ENCODE data around the gene NIPBL.

DNA sequence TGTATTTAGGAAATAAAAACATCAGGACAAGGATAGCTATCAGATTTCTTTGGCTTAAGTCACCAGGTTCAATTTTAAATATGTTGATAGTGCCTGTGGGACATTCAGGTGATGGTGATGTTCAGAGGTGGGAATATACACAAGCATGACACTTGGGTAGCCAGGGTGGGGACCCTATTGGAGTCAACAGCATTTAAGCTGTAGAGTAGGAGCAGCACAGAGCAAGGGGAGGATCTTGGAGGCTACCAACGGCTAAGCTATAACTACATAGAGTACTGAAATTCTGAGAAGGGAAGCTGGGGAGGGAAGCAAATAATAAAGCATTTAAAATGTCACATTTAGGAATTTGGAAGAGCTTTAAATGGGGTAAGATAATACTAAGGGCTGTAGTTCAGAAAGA is 194.9 kb downstream of the NIPBL start:
- TF ChIP-seq, protein P1, sequence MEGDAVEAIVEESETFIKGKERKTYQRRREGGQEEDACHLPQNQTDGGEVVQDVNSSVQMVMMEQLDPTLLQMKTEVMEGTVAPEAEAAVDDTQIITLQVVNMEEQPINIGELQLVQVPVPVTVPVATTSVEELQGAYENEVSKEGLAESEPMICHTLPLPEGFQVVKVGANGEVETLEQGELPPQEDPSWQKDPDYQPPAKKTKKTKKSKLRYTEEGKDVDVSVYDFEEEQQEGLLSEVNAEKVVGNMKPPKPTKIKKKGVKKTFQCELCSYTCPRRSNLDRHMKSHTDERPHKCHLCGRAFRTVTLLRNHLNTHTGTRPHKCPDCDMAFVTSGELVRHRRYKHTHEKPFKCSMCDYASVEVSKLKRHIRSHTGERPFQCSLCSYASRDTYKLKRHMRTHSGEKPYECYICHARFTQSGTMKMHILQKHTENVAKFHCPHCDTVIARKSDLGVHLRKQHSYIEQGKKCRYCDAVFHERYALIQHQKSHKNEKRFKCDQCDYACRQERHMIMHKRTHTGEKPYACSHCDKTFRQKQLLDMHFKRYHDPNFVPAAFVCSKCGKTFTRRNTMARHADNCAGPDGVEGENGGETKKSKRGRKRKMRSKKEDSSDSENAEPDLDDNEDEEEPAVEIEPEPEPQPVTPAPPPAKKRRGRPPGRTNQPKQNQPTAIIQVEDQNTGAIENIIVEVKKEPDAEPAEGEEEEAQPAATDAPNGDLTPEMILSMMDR (IDR thresholded peaks at IDR 0.05 in 2 of 3, conservative IDR thresholded peaks at IDR 0.05 in 1 of 3; ENCODE audit: control insufficient read depth in 2 of 3, extremely low read depth in 1 of 3, insufficient read depth in 1 of 3, low read depth in 3 of 3, low read length in 3 of 3), result no peak
- no peak for TF ChIP-seq NFYB (IDR thresholded peaks at IDR 0.05; ENCODE audit: insufficient read depth, low read depth, low read length)
- no peak for TF ChIP-seq EZH2 (IDR thresholded peaks at IDR 0.05; ENCODE audit: borderline replicate concordance, control insufficient read depth, low read depth, low read length)
- no peak for TF ChIP-seq YY1 (IDR thresholded peaks at IDR 0.05; ENCODE audit: low read depth, low read length)
- no peak for TF ChIP-seq BRCA1 (IDR thresholded peaks at IDR 0.05; ENCODE audit: low read depth, low read length)
- no peak for TF ChIP-seq KDM1A (IDR thresholded peaks at IDR 0.05; ENCODE audit: borderline replicate concordance)
- no peak for TF ChIP-seq CEBPB (IDR thresholded peaks at IDR 0.05; ENCODE audit: borderline replicate concordance in 1 of 2, low read depth in 2 of 2, low read length in 2 of 2)
- TF ChIP-seq POLR2A (IDR thresholded peaks at IDR 0.05; ENCODE audit: low read depth, low read length), result no peak
- TF ChIP-seq, protein P2, sequence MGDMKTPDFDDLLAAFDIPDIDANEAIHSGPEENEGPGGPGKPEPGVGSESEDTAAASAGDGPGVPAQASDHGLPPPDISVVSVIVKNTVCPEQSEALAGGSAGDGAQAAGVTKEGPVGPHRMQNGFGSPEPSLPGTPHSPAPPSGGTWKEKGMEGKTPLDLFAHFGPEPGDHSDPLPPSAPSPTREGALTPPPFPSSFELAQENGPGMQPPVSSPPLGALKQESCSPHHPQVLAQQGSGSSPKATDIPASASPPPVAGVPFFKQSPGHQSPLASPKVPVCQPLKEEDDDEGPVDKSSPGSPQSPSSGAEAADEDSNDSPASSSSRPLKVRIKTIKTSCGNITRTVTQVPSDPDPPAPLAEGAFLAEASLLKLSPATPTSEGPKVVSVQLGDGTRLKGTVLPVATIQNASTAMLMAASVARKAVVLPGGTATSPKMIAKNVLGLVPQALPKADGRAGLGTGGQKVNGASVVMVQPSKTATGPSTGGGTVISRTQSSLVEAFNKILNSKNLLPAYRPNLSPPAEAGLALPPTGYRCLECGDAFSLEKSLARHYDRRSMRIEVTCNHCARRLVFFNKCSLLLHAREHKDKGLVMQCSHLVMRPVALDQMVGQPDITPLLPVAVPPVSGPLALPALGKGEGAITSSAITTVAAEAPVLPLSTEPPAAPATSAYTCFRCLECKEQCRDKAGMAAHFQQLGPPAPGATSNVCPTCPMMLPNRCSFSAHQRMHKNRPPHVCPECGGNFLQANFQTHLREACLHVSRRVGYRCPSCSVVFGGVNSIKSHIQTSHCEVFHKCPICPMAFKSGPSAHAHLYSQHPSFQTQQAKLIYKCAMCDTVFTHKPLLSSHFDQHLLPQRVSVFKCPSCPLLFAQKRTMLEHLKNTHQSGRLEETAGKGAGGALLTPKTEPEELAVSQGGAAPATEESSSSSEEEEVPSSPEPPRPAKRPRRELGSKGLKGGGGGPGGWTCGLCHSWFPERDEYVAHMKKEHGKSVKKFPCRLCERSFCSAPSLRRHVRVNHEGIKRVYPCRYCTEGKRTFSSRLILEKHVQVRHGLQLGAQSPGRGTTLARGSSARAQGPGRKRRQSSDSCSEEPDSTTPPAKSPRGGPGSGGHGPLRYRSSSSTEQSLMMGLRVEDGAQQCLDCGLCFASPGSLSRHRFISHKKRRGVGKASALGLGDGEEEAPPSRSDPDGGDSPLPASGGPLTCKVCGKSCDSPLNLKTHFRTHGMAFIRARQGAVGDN (IDR thresholded peaks at IDR 0.05), result no peak
- TF ChIP-seq BCL11A (IDR thresholded peaks at IDR 0.05; ENCODE audit: low read depth, low read length), result no peak
- TF ChIP-seq TCF12 (IDR thresholded peaks at IDR 0.05; ENCODE audit: low read depth, low read length), result no peak
- TF ChIP-seq FOS (IDR thresholded peaks at IDR 0.05; ENCODE audit: borderline replicate concordance, extremely low read depth, insufficient read length), result no peak
- TF ChIP-seq, protein P3, sequence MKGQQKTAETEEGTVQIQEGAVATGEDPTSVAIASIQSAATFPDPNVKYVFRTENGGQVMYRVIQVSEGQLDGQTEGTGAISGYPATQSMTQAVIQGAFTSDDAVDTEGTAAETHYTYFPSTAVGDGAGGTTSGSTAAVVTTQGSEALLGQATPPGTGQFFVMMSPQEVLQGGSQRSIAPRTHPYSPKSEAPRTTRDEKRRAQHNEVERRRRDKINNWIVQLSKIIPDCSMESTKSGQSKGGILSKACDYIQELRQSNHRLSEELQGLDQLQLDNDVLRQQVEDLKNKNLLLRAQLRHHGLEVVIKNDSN (IDR thresholded peaks at IDR 0.05; ENCODE audit: borderline replicate concordance, extremely low read length, insufficient read depth, low read depth, low read length), result no peak
